Gastroesophageal sphincter (tissue), 4 donors: ENCODE measurements around the gene ADAMTSL3. TPM values are rescaled to one million over a fixed set of nuclear protein-coding genes. Genes with fewer than 3 reads are reported as not detected.

Experiments
- ATAC-seq: fragments of 150-250 bp; one replicate; pipeline ENCODE4 v1.9.1; 2016; ENCODE audit warnings: mild to moderate bottlenecking, moderate library complexity
- H3K27ac ChIP-seq, 4 donors: fragments of 200-600 bp; sonication (generic) in 3 of 4; 1 replicate in 3 of 4; 2 replicates in 1 of 4; pipeline ENCODE4 v1.5.1; 2016 to 2019
- H3K27me3 ChIP-seq: fragments of 200-600 bp; sonication (generic); one replicate; pipeline ENCODE4 v1.5.1; 2019
- H3K36me3 ChIP-seq, 2 donors: fragments of 200-600 bp; sonication (generic); one replicate each; pipeline ENCODE4 v1.5.1; 2019; ENCODE audit warnings: control low read depth in 1 of 2
- H3K4me1 ChIP-seq, 3 donors: fragments of 200-600 bp; sonication (generic); 1 replicate in 2 of 3; 2 replicates in 1 of 3; pipeline ENCODE4 v1.5.1; 2016 to 2019; ENCODE audit warnings: control low read depth in 2 of 3
- H3K4me3 ChIP-seq, 2 donors: fragments of 200-600 bp; sonication (generic); one replicate each; pipeline ENCODE4 v1.5.1; 2019; ENCODE audit warnings: mild to moderate bottlenecking in 1 of 2, moderate library complexity in 1 of 2
- H3K9me3 ChIP-seq, 3 donors: fragments of 200-600 bp; sonication (generic); one replicate each; pipeline ENCODE4 v1.5.1; 2017 to 2019; ENCODE audit warnings: control low read depth in 2 of 3
- CTCF ChIP-seq, 4 experiments: fragments of 200-600 bp in 2 of 4; fragments of 450-650 bp in 2 of 4; sonication (generic) in 1 of 4; IDR thresholded peaks; one replicate each; pipeline ENCODE4 v1.5.1; 2017 to 2019; ENCODE audit warnings: antibody characterized with exemption in 4 of 4, mild to moderate bottlenecking in 2 of 4, moderate library complexity in 2 of 4
- EP300 ChIP-seq: sonication (generic); formaldehyde crosslinking; IDR thresholded peaks from one replicate; pipeline ENCODE4 v1.6.1; 2017; ENCODE audit warnings: antibody characterized with exemption, mild to moderate bottlenecking
- POLR2A ChIP-seq, 2 donors: fragments of 450-650 bp; IDR thresholded peaks; one replicate each; pipeline ENCODE4 v1.6.1; 2017; ENCODE audit warnings: antibody characterized with exemption in 2 of 2, mild to moderate bottlenecking in 2 of 2, moderate library complexity in 1 of 2
- POLR2AphosphoS5 ChIP-seq: sonication (generic); formaldehyde crosslinking; IDR thresholded peaks from one replicate; pipeline ENCODE4 v1.6.1; 2017; ENCODE audit warnings: antibody characterized with exemption
- WGBS, 2 donors: methylation state at CpG; one replicate each; pipeline ENCODE4 v1.1.5; 2018; ENCODE audit warnings: low coverage in 1 of 2; 5-methylcytosine and 5-hydroxymethylcytosine counted together
- total RNA-seq, 4 donors: library from RNA; depleted of rRNA; stranded (reverse); fragments of >200 nt; gene quantifications; one replicate each; pipeline ENCODE4 v1.1.0, GENCODE V29; 2016

Gene ADAMTSL3
- total RNA-seq, 4 donors from 2014 or later = 19.4 to 35.9 (median 24.1) TPM

- no peaks in the 10 kb centered on the region for H3K36me3 ChIP-seq
- TF ChIP-seq POLR2A (IDR thresholded peaks at IDR 0.05) (no peak), EP300 (no peak), POLR2AphosphoS5 (no peak), CTCF (IDR thresholded peaks at IDR 0.05) (no peak)
- no peak for ATAC-seq
- H3K4me3 ChIP-seq = no peak overlapping the region
- 94 to 97% methylated on average over 2 of the region's 2 CpGs for WGBS, 2 donors
- H3K27ac ChIP-seq = no peak overlapping the region
- H3K4me1 ChIP-seq = peaks cover 0 to 19% (median 6%) of the 10 kb centered on the region in 3 donors
- H3K27me3 ChIP-seq = no peaks in the 10 kb centered on the region
- no peaks in the 10 kb centered on the region for H3K9me3 ChIP-seq
Measured at GRCh38 chr15:83897037-83897436, 243.1 kb downstream of the ADAMTSL3 start.

- Histone ChIP-seq H3K4me1 (peaks cover 0 to 21% (median 6%) of the 10 kb centered on the region in 3 donors), H3K27ac (peak overlapping the region in 1 of 4 donors; percentile 63), H3K27me3 (no peaks in the 10 kb centered on the region), H3K9me3 (no peaks in the 10 kb centered on the region), H3K36me3 (no peaks in the 10 kb centered on the region), H3K4me3 (no peak overlapping the region)
- no peak for ATAC-seq
- TF ChIP-seq CTCF (IDR thresholded peaks at IDR 0.05) (no peak), EP300 (no peak), POLR2AphosphoS5 (no peak), POLR2A (IDR thresholded peaks at IDR 0.05) (no peak)
- WGBS, 2 donors = 87 to 94% methylated on average over 2 of the region's 2 CpGs
Measured at GRCh38 chr15:83898361-83898760, 244.4 kb downstream of the ADAMTSL3 start.

- ATAC-seq = peak; percentile 91
- Histone ChIP-seq H3K27me3 (no peaks in the 10 kb centered on the region), H3K4me3 (no peak overlapping the region), H3K4me1 (peaks cover 9 to 34% (median 11%) of the 10 kb centered on the region in 3 donors), H3K36me3 (no peaks in the 10 kb centered on the region), H3K27ac (peak overlapping the region; percentile 32 to 63 (median 53)), H3K9me3 (no peaks in the 10 kb centered on the region)
- 28 to 39% methylated on average over 2 of the region's 2 CpGs for WGBS, 2 donors
- no peak for TF ChIP-seq POLR2A (IDR thresholded peaks at IDR 0.05)
- TF ChIP-seq EP300 = no peak
- TF ChIP-seq CTCF (IDR thresholded peaks at IDR 0.05) = no peak
- TF ChIP-seq POLR2AphosphoS5 = peak; percentile 80
Measured at GRCh38 chr15:83899670-83900069, 245.7 kb downstream of the ADAMTSL3 start.

- 10 to 19% methylated on average over 9 to 11 of the region's 11 CpGs for WGBS, 2 donors
- ATAC-seq = no peak
Measured at GRCh38 chr15:83904107-83905040, 250.5 kb downstream of the ADAMTSL3 start.

More at GRCh38 chr15:83904107-83905040, 250.5 kb downstream of the ADAMTSL3 start:
- Histone ChIP-seq H3K27ac (peak overlapping the region; percentile 49 to 76 (median 63)), H3K4me1 (peaks cover 9 to 39% (median 17%) of the 10 kb centered on the region in 3 donors), H3K4me3 (no peak overlapping the region), H3K9me3 (peaks cover 0 to 8% (median 0%) of the 10 kb centered on the region in 3 donors), H3K36me3 (peaks cover 0 to 9% of the 10 kb centered on the region in 2 donors), H3K27me3 (no peaks in the 10 kb centered on the region)
- TF ChIP-seq POLR2A (IDR thresholded peaks at IDR 0.05) = no peak
- no peak for TF ChIP-seq POLR2AphosphoS5
- no peak for TF ChIP-seq EP300
- TF ChIP-seq CTCF (IDR thresholded peaks at IDR 0.05) = no peak
